Retinal pigment epithelial cell (primary cell): Measurements from ENCODE around the gene PSME3IP1.

Experiments
- DNase-seq: peaks from one replicate; pipeline ENCODE4 v3.0.0-alpha.2; 2010; ENCODE audit warnings: low read depth
- H3K4me3 ChIP-seq: 2 replicates; pipeline ENCODE4 v1.5.1; 2011; ENCODE audit warnings: mild to moderate bottlenecking, low read length, control low read depth, moderate library complexity
- CTCF ChIP-seq: conservative IDR thresholded peaks from 2 replicates; pipeline ENCODE4 v1.5.1; 2011; ENCODE audit warnings: low read depth, low read length, control low read depth, inconsistent platforms

The PSME3IP1 gene

GRCh38 chr16:57123216-57123973 is 62.4 kb downstream of the PSME3IP1 start:
- TF ChIP-seq CTCF, result no peak

GRCh38 chr16:57118461-57119084 is 67.3 kb downstream of the PSME3IP1 start:
- no peak for DNase-seq
- TF ChIP-seq CTCF, result no peak
- no peak overlapping the region for H3K4me3 ChIP-seq

More at GRCh38 chr16:57123216-57123973, 62.4 kb downstream of the PSME3IP1 start:
- no peak for DNase-seq
- H3K4me3 ChIP-seq, result no peak overlapping the region

GRCh38 chr16:57115514-57116182 is 70.2 kb downstream of the PSME3IP1 start:
- DNase-seq, result peak; percentile 74
- no peak for TF ChIP-seq CTCF
- no peak overlapping the region for H3K4me3 ChIP-seq

GRCh38 chr16:57115168-57115513 is 70.7 kb downstream of the PSME3IP1 start:
- H3K4me3 ChIP-seq, result no peak overlapping the region
- no peak for TF ChIP-seq CTCF
- DNase-seq, result no peak

- H3K4me3 ChIP-seq, result no peak overlapping the region
- no peak for DNase-seq
- TF ChIP-seq CTCF, result no peak
Measured at GRCh38 chr16:57113664-57114063, 72.2 kb downstream of the PSME3IP1 start.

- no peak overlapping the region for H3K4me3 ChIP-seq
- DNase-seq, result no peak
- TF ChIP-seq CTCF, result no peak
Measured at GRCh38 chr16:57113042-57113453, 72.8 kb downstream of the PSME3IP1 start.
